GM20000 (cell line): Measurements from ENCODE around the gene BTBD9.

Source experiments
- DNase-seq: peaks from one replicate; pipeline ENCODE4 v3.0.0; 2012; ENCODE audit warnings: low spot score
- TF ChIP-seq, protein P1 (sequence below): IDR thresholded peaks from 2 replicates; pipeline ENCODE4 v1.5.1; 2012; ENCODE audit warnings: mild to moderate bottlenecking, control low read depth; ENCODE audit errors: extremely low read depth, missing control alignments

Gene BTBD9

GRCh38 chr6:38508286-38508685 is 131.4 kb downstream of the BTBD9 start:
- TF ChIP-seq, protein P1, sequence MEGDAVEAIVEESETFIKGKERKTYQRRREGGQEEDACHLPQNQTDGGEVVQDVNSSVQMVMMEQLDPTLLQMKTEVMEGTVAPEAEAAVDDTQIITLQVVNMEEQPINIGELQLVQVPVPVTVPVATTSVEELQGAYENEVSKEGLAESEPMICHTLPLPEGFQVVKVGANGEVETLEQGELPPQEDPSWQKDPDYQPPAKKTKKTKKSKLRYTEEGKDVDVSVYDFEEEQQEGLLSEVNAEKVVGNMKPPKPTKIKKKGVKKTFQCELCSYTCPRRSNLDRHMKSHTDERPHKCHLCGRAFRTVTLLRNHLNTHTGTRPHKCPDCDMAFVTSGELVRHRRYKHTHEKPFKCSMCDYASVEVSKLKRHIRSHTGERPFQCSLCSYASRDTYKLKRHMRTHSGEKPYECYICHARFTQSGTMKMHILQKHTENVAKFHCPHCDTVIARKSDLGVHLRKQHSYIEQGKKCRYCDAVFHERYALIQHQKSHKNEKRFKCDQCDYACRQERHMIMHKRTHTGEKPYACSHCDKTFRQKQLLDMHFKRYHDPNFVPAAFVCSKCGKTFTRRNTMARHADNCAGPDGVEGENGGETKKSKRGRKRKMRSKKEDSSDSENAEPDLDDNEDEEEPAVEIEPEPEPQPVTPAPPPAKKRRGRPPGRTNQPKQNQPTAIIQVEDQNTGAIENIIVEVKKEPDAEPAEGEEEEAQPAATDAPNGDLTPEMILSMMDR: no peak
- no peak for DNase-seq

DNA sequence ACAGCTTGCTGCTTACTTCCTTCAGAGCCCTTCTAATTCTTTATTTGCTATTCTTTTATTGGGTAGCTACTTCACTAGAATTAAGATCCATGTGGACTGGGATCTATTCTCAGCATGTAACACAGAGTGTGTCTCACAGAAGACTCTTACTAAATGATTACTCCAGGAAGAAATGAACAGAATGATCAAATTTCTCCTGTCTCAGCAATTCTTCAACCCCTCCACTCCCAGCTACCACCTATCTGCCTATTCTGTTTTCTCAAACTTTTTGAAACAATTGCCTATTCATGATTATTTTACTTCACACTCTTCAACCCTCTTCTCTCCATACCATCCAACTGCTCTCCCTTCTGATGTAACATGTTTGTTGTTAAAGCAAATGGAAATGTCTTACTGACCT is 132.6 kb downstream of the BTBD9 start:
- TF ChIP-seq, protein P1: no peak
- no peak for DNase-seq

- TF ChIP-seq, protein P1: no peak
Observed at GRCh38 chr6:38505826-38506225, 133.9 kb downstream of the BTBD9 start.

DNA sequence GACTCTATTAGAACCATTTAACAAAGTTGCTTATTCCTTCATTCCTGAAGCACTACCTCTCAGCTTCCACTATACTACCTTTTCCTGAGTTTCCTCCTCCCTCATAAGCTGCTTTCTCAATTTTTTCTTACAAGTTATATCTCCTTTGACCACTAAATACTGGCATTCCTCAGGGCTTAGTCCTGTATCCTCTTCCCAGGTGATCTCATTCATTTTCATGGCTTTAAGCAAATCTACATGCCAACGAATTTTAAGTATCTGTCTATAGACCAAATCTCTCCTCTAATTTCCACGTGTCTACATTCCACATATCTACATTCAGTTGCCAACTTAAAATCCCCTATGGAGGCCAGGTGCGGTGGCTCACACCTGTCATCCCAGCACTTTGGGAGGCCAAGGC is 134.7 kb downstream of the BTBD9 start:
- TF ChIP-seq, protein P1: no peak
- DNase-seq: no peak

More at GRCh38 chr6:38505826-38506225, 133.9 kb downstream of the BTBD9 start:
- DNase-seq: no peak

- DNase-seq: no peak
- TF ChIP-seq, protein P1: no peak
Observed at GRCh38 chr6:38503960-38504682, 135.6 kb downstream of the BTBD9 start.

- TF ChIP-seq, protein P1: no peak
- DNase-seq: no peak
Observed at GRCh38 chr6:38503032-38503773, 136.5 kb downstream of the BTBD9 start.

DNA sequence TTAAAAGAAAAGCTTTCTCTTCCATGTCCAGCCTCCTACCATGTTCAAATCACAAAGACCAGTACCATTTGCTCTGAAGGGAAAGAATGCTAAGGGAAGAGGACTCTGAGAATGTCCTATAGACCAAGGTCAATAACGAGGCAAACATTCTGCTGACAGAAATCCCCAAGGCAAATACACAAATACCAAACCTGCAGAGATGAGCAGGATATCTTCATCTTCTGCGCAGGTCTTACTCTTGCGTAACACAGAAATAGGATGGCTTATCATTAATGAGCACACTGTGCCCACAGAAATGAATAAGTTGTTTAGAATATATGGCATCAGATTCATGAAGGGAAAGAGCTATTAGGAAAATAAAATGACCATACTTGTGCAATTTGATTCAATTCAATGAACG is 137.3 kb downstream of the BTBD9 start:
- TF ChIP-seq, protein P1: no peak
- no peak for DNase-seq
